Endometrial microvascular endothelial cells (primary cell): ENCODE results near the gene GLT6D1. TPM values are rescaled to one million over a fixed set of nuclear protein-coding genes. Genes with fewer than 3 reads are reported as not detected.

Experiments used
- in situ Hi-C: cut with HindIII; loops from 2 replicates; pipeline ENCODE4 v1.10.0; 2017; ENCODE audit warnings: low sequenced_read_pairs, low pct_unique_long_range_greater_than_20kb; ENCODE audit errors: inconsistent ontology term
- total RNA-seq: library from RNA; depleted of rRNA; stranded (reverse); fragments of >200 nt; gene quantifications from one replicate; pipeline ENCODE4 v1.2.3, GENCODE V29; 2015; ENCODE audit errors: inconsistent ontology term

Gene GLT6D1
- total RNA-seq, 1 donor from 2014 or later: not detected

GRCh38 chr9:135577256-135577655, 62.1 kb downstream of the GLT6D1 start:
- in situ Hi-C loops: no loop called here

- in situ Hi-C loops: no loop called here
Measured at GRCh38 chr9:135575995-135576631, 63.2 kb downstream of the GLT6D1 start.

GRCh38 chr9:135574943-135575342, 64.4 kb downstream of the GLT6D1 start:
- in situ Hi-C loops: no loop called here

- in situ Hi-C loops: no loop called here
Measured at GRCh38 chr9:135574331-135574730, 65.0 kb downstream of the GLT6D1 start.

Other genes with a start within 250 kb of the GLT6D1 start
- gene PPP1R26, start 159.8 kb downstream of the GLT6D1 start, total RNA-seq: 7.5 TPM
- gene MRPS2, start 138.9 kb downstream of the GLT6D1 start, total RNA-seq: 55.9 TPM
- not detected for gene LCN1, start 118.1 kb downstream of the GLT6D1 start, total RNA-seq
- gene OBP2A, start 93.4 kb downstream of the GLT6D1 start, total RNA-seq: not detected
- not detected for gene PAEP, start 77.8 kb downstream of the GLT6D1 start, total RNA-seq
- gene LCN9, start 23.8 kb upstream of the GLT6D1 start, total RNA-seq: not detected
- not detected for gene SOHLH1, start 59.9 kb upstream of the GLT6D1 start, total RNA-seq
- gene KCNT1, start 62.6 kb upstream of the GLT6D1 start, total RNA-seq: not detected